IMR-90 (cell line): Measurements from ENCODE around the gene KRT3. TPM values are rescaled to one million over a fixed set of nuclear protein-coding genes. Genes with fewer than 3 reads are reported as not detected.

Source experiments
- ATAC-seq: fragments of 200-7000 bp; cut with Tn5 transposase; 2 replicates; pipeline ENCODE4 v1.9.1; 2020; ENCODE audit warnings: low read depth, mild to moderate bottlenecking, moderate library complexity
- BruUV-seq: library from RNA; stranded (reverse); fragments of 400-500 nt; replicated peaks from 2 replicates; lab custom pipeline; 2021; lab: Mats Ljungman, UMichigan
- CTCF ChIA-PET: fragments of 300-600 bp; formaldehyde crosslinking; extraction: SDS; loops from one replicate; lab custom pipeline; 2021; ENCODE audit warnings: antibody characterized with exemption; lab: Yijun Ruan, JAX
- POLR2A ChIA-PET: fragments of 300-600 bp; sonication (Branson Sonifier 250); formaldehyde crosslinking; loops from one replicate; lab custom pipeline; 2022; ENCODE audit warnings: antibody characterized with exemption; ENCODE audit not compliant: unreplicated experiment; lab: Charles Lee
- DNase-seq: peaks from one replicate; pipeline ENCODE4 v3.0.0; 2013
- H2AFZ ChIP-seq: replicated peaks from 2 replicates; pipeline ENCODE3; 2013; ENCODE audit warnings: low read length, mild to moderate bottlenecking; ENCODE audit not compliant: poor library complexity
- H2AK5ac ChIP-seq: 2 replicates; pipeline ENCODE4 v1.6.1; 2013; ENCODE audit warnings: low read depth, low read length, inconsistent platforms
- H2AK9ac ChIP-seq: replicated peaks from 2 replicates; pipeline ENCODE3; 2013; ENCODE audit warnings: mild to moderate bottlenecking, low read depth, low read length, moderate library complexity; ENCODE audit not compliant: poor library complexity
- H2BK120ac ChIP-seq: 2 replicates; pipeline ENCODE4 v1.6.1; 2013; ENCODE audit warnings: low read depth, low read length, inconsistent platforms
- H2BK15ac ChIP-seq: 3 replicates; pipeline ENCODE4 v1.6.1; 2013; ENCODE audit warnings: low read depth, low read length, inconsistent platforms
- H2BK20ac ChIP-seq: 2 replicates; pipeline ENCODE4 v1.6.1; 2013; ENCODE audit warnings: low read depth, mild to moderate bottlenecking, inconsistent platforms, low read length, moderate library complexity
- H2BK5ac ChIP-seq: 2 replicates; pipeline ENCODE4 v1.6.1; 2013; ENCODE audit warnings: mild to moderate bottlenecking, low read depth, low read length, inconsistent platforms; ENCODE audit not compliant: poor library complexity, severe bottlenecking
- H3K14ac ChIP-seq: replicated peaks from 2 replicates; pipeline ENCODE4 v1.6.1; 2013; ENCODE audit warnings: low read depth, low read length, inconsistent platforms
- H3K18ac ChIP-seq: 2 replicates; pipeline ENCODE4 v1.6.1; 2013; ENCODE audit warnings: low read depth, low read length, control low read depth
- H3K23ac ChIP-seq: 2 replicates; pipeline ENCODE4 v1.6.1; 2013; ENCODE audit warnings: low read depth, low read length, inconsistent platforms
- H3K27ac ChIP-seq: 2 replicates; pipeline ENCODE4 v1.5.1; 2013; ENCODE audit warnings: mild to moderate bottlenecking, control low read depth, low read length; ENCODE audit not compliant: insufficient read depth
- H3K27me3 ChIP-seq: 2 replicates; pipeline ENCODE4 v1.6.1; 2013; ENCODE audit warnings: low read length; ENCODE audit not compliant: control insufficient read depth, insufficient read depth
- H3K36me3 ChIP-seq: 2 replicates; pipeline ENCODE4 v1.6.1; 2013; ENCODE audit warnings: low read length, mixed read lengths; ENCODE audit not compliant: control insufficient read depth, insufficient read depth
- H3K4ac ChIP-seq: 2 replicates; pipeline ENCODE4 v1.6.1; 2013; ENCODE audit warnings: low read depth, low read length, inconsistent platforms
- H3K4me1 ChIP-seq: 2 replicates; pipeline ENCODE4 v1.6.1; 2013; ENCODE audit warnings: low read length, mixed read lengths; ENCODE audit not compliant: control insufficient read depth, insufficient read depth
- H3K4me2 ChIP-seq: 2 replicates; pipeline ENCODE4 v1.6.1; 2013; ENCODE audit warnings: low read depth, mild to moderate bottlenecking, control low read depth, low read length, moderate library complexity
- H3K4me3 ChIP-seq: 2 replicates; pipeline ENCODE4 v1.5.1; 2013; ENCODE audit warnings: low read depth, mild to moderate bottlenecking, control low read depth, low read length, moderate library complexity; ENCODE audit not compliant: insufficient read depth
- H3K56ac ChIP-seq: 2 replicates; pipeline ENCODE4 v1.6.1; 2013; ENCODE audit warnings: low read length, inconsistent platforms; ENCODE audit not compliant: insufficient read depth; ENCODE audit errors: extremely low read depth
- H3K79me1 ChIP-seq, 2 experiments: 2 replicates each; pipeline ENCODE4 v1.6.1; 2013; ENCODE audit warnings: low read length in 2 of 2, inconsistent platforms in 1 of 2, low read depth in 1 of 2
- H3K9ac ChIP-seq: 2 replicates; pipeline ENCODE4 v1.6.1; 2013; ENCODE audit warnings: low read depth, low read length, control low read depth
- H3K9me1 ChIP-seq: 2 replicates; pipeline ENCODE4 v1.6.1; 2013; ENCODE audit warnings: low read length, inconsistent platforms; ENCODE audit not compliant: insufficient read depth
- H3K9me3 ChIP-seq: 2 replicates; pipeline ENCODE4 v1.6.1; 2013; ENCODE audit warnings: low read length; ENCODE audit not compliant: control insufficient read depth, insufficient read depth
- H4K20me1 ChIP-seq: 2 replicates; pipeline ENCODE4 v1.6.1; 2013; ENCODE audit warnings: low read length, inconsistent platforms; ENCODE audit not compliant: insufficient read depth
- H4K5ac ChIP-seq: 2 replicates; pipeline ENCODE4 v1.6.1; 2013; ENCODE audit warnings: mild to moderate bottlenecking, low read depth, low read length, control low read depth
- H4K8ac ChIP-seq, 2 experiments: 2 replicates each; pipeline ENCODE4 v1.6.1; 2013; ENCODE audit warnings: low read depth in 2 of 2, low read length in 2 of 2, control low read depth in 1 of 2, inconsistent platforms in 1 of 2
- H4K91ac ChIP-seq: 2 replicates; pipeline ENCODE4 v1.6.1; 2013; ENCODE audit warnings: low read depth, low read length, inconsistent platforms; ENCODE audit not compliant: insufficient read depth
- ELK1 ChIP-seq: fragments of 150-350 bp; IDR thresholded peaks from 2 replicates; pipeline ENCODE4 v1.6.1; 2016; ENCODE audit warnings: low read depth, mild to moderate bottlenecking, low read length, moderate library complexity, borderline replicate concordance
- FOS ChIP-seq: fragments of 150-350 bp; IDR thresholded peaks from 2 replicates; pipeline ENCODE4 v1.6.1; 2016; ENCODE audit warnings: low read depth, low read length
- NFE2L2 ChIP-seq: fragments of 150-350 bp; IDR thresholded peaks from 2 replicates; pipeline ENCODE4 v1.6.1; 2016; ENCODE audit warnings: low read depth, mild to moderate bottlenecking, low read length
- RAD21 ChIP-seq: IDR thresholded peaks from 2 replicates; pipeline ENCODE4 v1.6.1; 2012; ENCODE audit warnings: low read length, improper control_type of control experiment
- RCOR1 ChIP-seq: IDR thresholded peaks from 2 replicates; pipeline ENCODE4 v1.6.1; 2012; ENCODE audit warnings: mild to moderate bottlenecking, low read length, improper control_type of control experiment; ENCODE audit not compliant: insufficient replicate concordance
- WGBS, 2 experiments: methylation state at CpG; one replicate each; pipeline versions ENCODE4 v1.1.5 to v1.1.7; 2013; ENCODE audit warnings: missing lambda C conversion rate in 2 of 2; ENCODE audit not compliant: insufficient read length in 1 of 2; ENCODE audit errors: extremely low coverage in 2 of 2; 5-methylcytosine and 5-hydroxymethylcytosine counted together
- dilution Hi-C: fragments of 300-500 bp; cut with HindIII; formaldehyde crosslinking; loops from one replicate; pipeline ENCODE4 v1.14.3; 2018; ENCODE audit warnings: low sequenced_read_pairs; ENCODE audit not compliant: unreplicated experiment
- in situ Hi-C: fragments of 300-500 bp; cut with MboI; formaldehyde crosslinking; loops from 3 replicates; pipeline ENCODE4 v1.14.3; 2019; ENCODE audit warnings: low sequenced_read_pairs, inconsistent platforms, mixed read lengths
- intact Hi-C: fragments of 100-400 bp; cut with micrococcal nuclease; formaldehyde crosslinking; loops from 2 replicates; pipeline ENCODE4 v1.10.0; 2022
- polyA plus RNA-seq, 3 experiments: library from polyadenylated mRNA; depleted of rRNA; stranded (reverse); fragments of >200 nt; gene quantifications; 2 replicates each; pipeline ENCODE4 v1.2.3, GENCODE V29; 2012; ENCODE audit warnings: low replicate concordance in 1 of 3
- total RNA-seq: library from RNA; depleted of rRNA; stranded (reverse); fragments of >200 nt; gene quantifications from 2 replicates; pipeline ENCODE4 v1.2.3, GENCODE V29; 2012
- TF ChIP-seq, protein P1 (sequence below): conservative IDR thresholded peaks from 2 replicates; pipeline ENCODE4 v1.5.1; 2012; ENCODE audit warnings: mild to moderate bottlenecking, low read depth, low read length, improper control_type of control experiment

KRT3 gene
- total and polyA plus RNA-seq, 2 of the 4 experiments (the other 2 are of a cell fraction): not detected

- no peak overlapping the region for H3K4ac ChIP-seq
- no peak overlapping the region for H3K4me3 ChIP-seq
- DNase-seq: no peak
- BruUV-seq: no TSS peak
- no peaks in the 10 kb centered on the region for H4K20me1 ChIP-seq
- in situ Hi-C loops: no loop called here
- H2AK9ac ChIP-seq: no peak overlapping the region
- H2AFZ ChIP-seq: no peak overlapping the region
- WGBS, 2 experiments: no CpG with 5 or more reads among the region's 2 CpGs
- H3K27me3 ChIP-seq: peaks cover 8% of the 10 kb centered on the region
- ChIA-PET POLR2A (no interaction called here), CTCF (no interaction called here)
- H2BK20ac ChIP-seq: no peak overlapping the region
- H2AK5ac ChIP-seq: no peak overlapping the region
- H3K4me1 ChIP-seq: no peaks in the 10 kb centered on the region
- no peak overlapping the region for H4K91ac ChIP-seq
- H2BK120ac ChIP-seq: no peak overlapping the region
- H2BK15ac ChIP-seq: no peak overlapping the region
- no peaks in the 10 kb centered on the region for H3K36me3 ChIP-seq
- intact Hi-C loops: no loop called here
- H3K9ac ChIP-seq: no peak overlapping the region
- H3K4me2 ChIP-seq: no peak overlapping the region
- H3K27ac ChIP-seq: no peak overlapping the region
- TF ChIP-seq NFE2L2: no peak
- TF ChIP-seq, protein P1, sequence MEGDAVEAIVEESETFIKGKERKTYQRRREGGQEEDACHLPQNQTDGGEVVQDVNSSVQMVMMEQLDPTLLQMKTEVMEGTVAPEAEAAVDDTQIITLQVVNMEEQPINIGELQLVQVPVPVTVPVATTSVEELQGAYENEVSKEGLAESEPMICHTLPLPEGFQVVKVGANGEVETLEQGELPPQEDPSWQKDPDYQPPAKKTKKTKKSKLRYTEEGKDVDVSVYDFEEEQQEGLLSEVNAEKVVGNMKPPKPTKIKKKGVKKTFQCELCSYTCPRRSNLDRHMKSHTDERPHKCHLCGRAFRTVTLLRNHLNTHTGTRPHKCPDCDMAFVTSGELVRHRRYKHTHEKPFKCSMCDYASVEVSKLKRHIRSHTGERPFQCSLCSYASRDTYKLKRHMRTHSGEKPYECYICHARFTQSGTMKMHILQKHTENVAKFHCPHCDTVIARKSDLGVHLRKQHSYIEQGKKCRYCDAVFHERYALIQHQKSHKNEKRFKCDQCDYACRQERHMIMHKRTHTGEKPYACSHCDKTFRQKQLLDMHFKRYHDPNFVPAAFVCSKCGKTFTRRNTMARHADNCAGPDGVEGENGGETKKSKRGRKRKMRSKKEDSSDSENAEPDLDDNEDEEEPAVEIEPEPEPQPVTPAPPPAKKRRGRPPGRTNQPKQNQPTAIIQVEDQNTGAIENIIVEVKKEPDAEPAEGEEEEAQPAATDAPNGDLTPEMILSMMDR: no peak
- no peak for TF ChIP-seq RCOR1
- TF ChIP-seq RAD21: no peak
- TF ChIP-seq FOS: no peak
- no peak for TF ChIP-seq ELK1
- dilution Hi-C loops: no loop called here
- no peak overlapping the region for H4K5ac ChIP-seq
- H3K9me1 ChIP-seq: no peaks in the 10 kb centered on the region
- no peak overlapping the region for H3K56ac ChIP-seq
- no peak overlapping the region for H3K14ac ChIP-seq
- ATAC-seq: no peak
- no peaks in the 10 kb centered on the region for H3K79me1 ChIP-seq
- no peak overlapping the region for H3K18ac ChIP-seq
- H3K9me3 ChIP-seq: peaks cover 5% of the 10 kb centered on the region; the same call in 1 of the 2 replicates
- no peak overlapping the region for H3K23ac ChIP-seq
- H2BK5ac ChIP-seq: no peak overlapping the region
- no peak overlapping the region for H4K8ac ChIP-seq
Measured at GRCh38 chr12:52763991-52764390, 31.9 kb downstream of the KRT3 start.
